ENCODE data around the gene SIDT1.

DNA sequence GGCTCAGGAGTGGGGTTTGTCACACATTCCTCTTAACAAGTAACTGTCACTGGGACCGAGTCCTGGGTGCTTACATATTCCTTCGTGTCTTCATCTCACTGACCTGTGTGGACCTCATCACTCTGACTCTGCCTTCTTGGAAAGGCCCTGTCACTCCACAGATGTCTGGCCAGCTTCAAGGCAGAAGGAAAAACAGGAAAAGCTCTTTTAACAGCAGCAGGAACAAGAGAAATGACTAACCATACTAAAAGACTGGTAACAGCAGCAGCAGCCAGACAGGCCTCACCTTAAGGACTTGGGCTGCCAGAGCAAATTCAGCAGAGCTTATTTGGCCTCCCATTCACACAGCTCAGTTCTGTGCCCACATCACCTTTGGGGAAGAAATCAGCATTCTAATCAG, 96.0 kb downstream of the SIDT1 start:
- TF ChIP-seq, protein P1, sequence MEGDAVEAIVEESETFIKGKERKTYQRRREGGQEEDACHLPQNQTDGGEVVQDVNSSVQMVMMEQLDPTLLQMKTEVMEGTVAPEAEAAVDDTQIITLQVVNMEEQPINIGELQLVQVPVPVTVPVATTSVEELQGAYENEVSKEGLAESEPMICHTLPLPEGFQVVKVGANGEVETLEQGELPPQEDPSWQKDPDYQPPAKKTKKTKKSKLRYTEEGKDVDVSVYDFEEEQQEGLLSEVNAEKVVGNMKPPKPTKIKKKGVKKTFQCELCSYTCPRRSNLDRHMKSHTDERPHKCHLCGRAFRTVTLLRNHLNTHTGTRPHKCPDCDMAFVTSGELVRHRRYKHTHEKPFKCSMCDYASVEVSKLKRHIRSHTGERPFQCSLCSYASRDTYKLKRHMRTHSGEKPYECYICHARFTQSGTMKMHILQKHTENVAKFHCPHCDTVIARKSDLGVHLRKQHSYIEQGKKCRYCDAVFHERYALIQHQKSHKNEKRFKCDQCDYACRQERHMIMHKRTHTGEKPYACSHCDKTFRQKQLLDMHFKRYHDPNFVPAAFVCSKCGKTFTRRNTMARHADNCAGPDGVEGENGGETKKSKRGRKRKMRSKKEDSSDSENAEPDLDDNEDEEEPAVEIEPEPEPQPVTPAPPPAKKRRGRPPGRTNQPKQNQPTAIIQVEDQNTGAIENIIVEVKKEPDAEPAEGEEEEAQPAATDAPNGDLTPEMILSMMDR (IDR thresholded peaks at IDR 0.05): no peak
- TF ChIP-seq POLR2AphosphoS5 (IDR thresholded peaks at IDR 0.05) (no peak), EP300 (IDR thresholded peaks at IDR 0.05; ENCODE audit: low read depth) (no peak)

Measured in transverse colon (tissue), 4 donors.